T47D (cell line): ENCODE data around the gene MCFD2.
A peak's percentile ranks its signal among the peaks of the same experiment; 100 is the strongest.

ENCODE experiments used
- DNase-seq, 2 experiments: peaks; one replicate each; pipeline versions ENCODE4 v3.0.0 to v3.0.0-alpha.2; 2011 to 2012; ENCODE audit warnings: low read depth in 1 of 2, low spot score in 1 of 2
- JUND ChIP-seq: IDR thresholded peaks from 2 replicates; pipeline ENCODE4 v1.6.1; 2012; ENCODE audit warnings: low read depth
- in situ Hi-C: cut with HindIII; loops from 2 replicates; pipeline ENCODE4 v1.10.0; 2016; ENCODE audit warnings: low sequenced_read_pairs, low pct_unique_long_range_greater_than_20kb

MCFD2 gene

DNA sequence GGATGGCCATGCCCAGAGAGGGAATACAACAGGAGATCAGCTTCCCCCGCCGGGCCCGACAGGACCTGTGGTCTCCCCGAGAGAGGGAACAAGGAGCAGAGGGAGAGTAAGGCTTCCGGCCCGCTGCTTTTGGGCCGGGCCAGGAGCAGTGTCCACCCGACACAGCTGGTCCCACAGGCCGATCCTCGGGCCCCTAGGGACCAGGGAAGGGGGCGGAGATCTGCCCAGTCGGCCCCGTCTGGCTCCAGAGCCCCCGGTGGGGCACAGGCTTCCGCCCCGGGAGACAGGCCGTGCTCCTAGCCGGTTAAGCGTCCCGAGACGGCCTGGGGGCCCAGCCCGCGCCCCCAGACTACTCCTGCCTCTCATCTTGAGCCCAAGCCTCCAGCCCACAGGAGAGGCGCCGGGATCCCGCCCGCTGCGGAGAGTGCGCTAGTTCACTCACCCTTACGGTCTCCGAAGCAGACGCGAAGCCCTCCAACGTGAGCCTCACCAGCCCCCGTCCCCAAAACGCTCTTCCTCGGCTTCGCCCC is at the start of gene MCFD2:
Gene MCFD2, minus strand, starts transcription at position 526 of the 530 bp plus-strand sequence. CDS start 6,635 bp downstream, outside the sequence.
- no peak for TF ChIP-seq JUND
- DNase-seq = no peak
- in situ Hi-C loops = no loop called here

DNA sequence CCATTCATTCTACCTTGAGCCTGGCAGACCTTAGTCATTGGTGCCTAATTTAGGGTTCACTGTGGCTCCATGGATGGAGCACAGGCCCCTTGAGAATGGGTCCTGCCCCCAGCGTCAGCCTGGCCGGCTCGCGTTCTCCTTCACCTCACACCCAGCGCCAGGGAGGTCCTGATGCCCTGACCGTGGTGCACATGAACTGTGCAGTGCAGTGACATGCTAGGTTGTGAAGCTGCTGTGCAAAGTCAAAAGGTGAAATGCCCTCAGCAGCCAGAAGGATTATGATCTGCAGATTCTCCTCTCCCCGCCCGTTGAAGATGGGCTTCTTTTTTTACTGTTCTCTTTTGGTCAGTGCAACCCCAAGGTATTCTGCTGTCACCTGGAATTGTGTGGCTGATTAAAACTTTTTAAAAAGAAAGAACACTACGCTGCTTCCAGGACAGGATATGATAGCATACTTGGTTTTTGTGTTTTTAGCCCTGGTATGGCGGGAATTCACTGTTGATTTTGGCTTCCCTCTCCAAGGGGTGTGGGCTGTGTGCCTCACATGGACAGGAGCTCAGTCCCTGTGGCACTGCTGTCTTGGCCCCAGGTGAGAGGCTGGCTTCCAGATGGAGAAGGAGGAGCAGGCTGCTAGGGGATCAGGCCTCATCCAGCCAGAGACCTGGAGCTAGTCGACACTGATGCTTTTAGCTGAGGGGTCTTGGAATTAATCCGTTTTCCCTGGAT is 49.4 kb upstream of the MCFD2 start:
- TF ChIP-seq JUND = no peak
- peak in 1 of 2 experiments; percentile 54 for DNase-seq
- in situ Hi-C loops = no loop called here

DNA sequence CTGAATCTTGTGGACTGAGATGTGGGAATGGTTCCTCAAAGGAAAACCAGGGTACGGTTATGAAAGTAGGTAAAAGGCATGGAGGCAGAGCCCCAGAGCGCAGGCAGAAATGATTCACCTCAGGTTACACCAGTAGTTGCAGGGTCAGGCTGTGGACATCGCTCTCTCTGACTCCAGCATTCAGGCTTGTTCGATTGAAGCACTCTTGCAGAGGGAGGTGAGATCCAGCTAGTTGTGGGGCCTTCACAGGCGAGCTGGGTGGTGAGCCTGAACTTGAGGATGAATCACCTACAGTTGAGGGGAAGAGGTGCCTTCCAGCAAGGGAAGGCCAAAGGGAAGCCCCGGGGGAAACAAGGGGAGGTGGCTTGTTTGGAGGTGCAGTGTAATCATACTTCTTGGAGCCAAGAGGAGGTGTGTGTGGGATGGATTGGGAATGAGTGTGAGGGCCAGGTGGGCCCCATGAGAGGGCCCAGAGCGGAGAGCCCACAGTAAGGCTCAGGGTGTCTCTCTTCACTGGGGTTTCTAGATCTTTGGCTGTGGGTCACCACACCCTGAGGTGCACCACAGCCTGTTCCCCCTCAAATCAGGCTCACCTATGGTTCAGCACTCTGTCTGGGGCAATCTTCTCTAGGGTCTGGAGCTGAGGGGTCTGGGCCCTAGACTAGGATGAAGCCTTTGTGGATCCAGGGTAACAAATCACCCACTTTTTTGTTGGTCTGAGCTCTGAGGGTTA is 48.5 kb upstream of the MCFD2 start:
- no peak for TF ChIP-seq JUND
- in situ Hi-C loops = no loop called here
- DNase-seq = no peak

DNA sequence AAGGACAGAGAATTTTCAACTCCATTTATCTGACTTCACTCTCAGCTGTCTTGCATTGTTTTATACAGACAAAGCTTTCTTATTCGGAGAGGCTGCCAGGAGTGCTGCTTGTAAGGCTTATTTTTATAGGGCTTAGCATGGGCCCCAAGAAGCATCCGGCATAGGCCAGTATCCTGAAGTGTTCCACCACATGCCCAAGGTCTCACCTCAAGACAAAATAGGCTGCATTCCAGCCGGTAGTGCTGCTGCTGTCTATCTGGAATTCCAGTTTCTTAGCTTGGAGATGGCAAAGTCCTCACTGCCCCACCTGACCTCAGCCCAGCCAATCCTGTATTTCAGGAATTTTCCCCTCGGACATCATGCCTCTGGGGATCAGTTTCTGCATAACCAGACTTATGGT is 47.6 kb upstream of the MCFD2 start:
- no peak for TF ChIP-seq JUND
- DNase-seq = peak in 1 of 2 experiments; percentile 30
- in situ Hi-C loops = no loop called here

DNA sequence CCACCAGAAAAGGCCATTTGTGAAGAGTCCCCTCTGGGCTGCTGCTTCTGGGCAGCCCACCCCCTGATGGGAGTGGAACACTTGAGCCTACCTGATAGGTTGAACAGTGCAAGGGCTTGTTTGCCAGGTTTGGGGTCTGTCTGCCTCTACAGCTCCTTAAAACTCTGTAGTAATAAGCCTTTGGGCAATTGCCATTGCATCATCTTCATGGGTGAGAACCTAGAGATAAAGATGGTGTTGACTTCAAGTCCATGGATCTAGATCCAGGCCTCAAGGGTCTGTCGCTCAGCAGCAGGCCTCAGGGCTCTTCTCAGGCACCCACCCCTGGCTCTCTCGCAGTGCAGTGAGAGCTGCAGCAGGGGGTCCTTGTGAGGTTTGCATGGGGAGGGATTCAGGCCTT is 47.1 kb upstream of the MCFD2 start:
- TF ChIP-seq JUND = no peak
- in situ Hi-C loops = no loop called here
- DNase-seq = no peak

DNA sequence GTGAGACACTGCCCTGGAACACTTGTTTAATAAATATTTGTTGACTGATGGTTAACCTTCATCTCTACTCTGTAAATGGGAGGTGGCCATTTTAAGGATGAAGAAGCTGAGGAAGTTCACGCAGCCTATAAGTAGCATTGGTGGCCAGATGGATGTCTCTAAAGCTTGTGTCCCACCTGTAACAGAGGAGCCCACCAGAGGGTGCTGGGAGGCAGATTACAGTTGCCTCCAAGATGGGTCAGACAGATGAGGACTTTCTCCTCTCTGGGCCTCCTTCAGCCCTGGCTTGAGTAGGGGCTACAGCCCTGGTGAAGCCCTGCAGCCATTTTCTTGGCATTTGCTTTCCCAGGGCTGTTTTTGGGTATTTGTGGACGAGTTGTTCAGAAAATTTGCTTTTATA is 45.0 kb upstream of the MCFD2 start:
- in situ Hi-C loops = no loop called here
- TF ChIP-seq JUND = no peak
- no peak for DNase-seq

DNA sequence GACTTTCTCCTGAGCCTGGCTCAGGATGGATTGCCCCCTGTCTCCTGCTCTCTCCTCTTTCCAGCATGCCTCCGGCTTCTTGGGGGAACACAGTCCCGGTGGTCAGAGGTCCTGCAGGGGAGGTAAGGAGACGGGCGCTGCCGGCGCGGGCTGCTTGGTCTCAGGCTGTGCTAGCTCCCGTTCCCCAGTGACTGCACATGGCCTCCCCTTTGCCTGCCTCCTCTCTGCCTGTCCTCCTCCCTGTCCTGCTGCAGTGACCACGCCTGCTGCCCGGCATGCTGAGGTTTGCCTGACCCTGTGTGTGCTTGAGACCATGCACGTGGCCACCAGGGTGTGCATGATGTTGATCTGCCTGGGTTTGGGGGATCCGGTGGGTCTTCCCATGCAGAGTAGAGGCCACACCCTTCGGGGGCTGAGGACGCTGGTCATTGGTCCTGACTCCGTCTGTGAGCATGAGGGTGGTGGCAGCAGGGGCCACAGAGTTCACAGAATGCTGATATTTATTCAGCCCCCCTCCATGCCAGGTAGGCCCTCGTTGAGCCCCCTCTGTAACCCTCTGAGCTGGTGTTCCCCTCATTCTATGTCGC is 42.9 kb upstream of the MCFD2 start:
- DNase-seq = no peak
- TF ChIP-seq JUND = no peak
- in situ Hi-C loops = no loop called here

DNA sequence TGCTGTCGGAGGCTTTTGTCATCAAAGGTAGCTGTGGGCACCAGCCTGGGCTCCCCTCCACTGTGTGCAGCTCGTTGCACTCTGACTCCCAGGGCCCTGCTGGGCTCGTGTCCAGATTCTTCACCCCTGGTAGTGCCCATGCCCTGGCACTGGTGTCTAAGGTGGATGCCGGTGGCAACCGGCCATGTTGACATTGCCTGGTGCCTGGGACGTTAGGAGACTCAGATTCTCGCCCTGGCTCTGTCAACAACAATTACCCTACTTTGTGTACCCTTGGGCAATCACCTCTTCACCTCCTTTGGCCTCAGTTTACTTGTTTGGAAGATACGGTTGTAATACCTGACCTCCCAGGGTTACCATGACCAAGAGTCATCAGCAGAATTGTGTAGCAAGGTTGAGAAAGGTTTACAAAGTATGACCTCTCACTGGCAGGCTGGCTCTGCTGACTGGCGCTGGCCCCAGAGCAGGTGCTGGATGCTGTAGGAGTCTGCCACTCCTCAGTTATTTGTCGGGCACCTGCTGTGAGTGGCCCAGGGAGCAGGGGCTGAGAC is 41.5 kb upstream of the MCFD2 start:
- in situ Hi-C loops = no loop called here
- peak in 1 of 2 experiments; percentile 29 for DNase-seq
- TF ChIP-seq JUND = no peak

DNA sequence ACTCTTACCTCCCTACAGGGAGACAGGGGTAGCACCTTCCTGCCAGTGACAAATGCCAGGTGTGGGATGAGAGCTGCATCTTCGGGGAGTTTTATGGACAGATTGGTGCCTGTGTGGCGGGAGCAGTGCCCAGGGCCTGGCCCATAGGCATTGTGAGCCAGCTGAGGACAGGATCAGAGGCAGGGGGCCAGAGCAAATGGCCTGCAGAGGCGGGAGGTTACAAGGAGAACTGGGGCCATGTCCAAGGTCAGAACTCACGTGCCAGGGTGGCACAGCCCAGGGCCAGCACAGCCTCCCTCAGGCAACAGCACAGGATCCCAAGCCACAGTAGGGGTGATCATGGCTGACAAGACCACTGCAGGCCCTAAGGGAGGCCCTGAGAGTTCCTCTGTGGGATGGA is 40.2 kb upstream of the MCFD2 start:
- in situ Hi-C loops = no loop called here
- DNase-seq = no peak

DNA sequence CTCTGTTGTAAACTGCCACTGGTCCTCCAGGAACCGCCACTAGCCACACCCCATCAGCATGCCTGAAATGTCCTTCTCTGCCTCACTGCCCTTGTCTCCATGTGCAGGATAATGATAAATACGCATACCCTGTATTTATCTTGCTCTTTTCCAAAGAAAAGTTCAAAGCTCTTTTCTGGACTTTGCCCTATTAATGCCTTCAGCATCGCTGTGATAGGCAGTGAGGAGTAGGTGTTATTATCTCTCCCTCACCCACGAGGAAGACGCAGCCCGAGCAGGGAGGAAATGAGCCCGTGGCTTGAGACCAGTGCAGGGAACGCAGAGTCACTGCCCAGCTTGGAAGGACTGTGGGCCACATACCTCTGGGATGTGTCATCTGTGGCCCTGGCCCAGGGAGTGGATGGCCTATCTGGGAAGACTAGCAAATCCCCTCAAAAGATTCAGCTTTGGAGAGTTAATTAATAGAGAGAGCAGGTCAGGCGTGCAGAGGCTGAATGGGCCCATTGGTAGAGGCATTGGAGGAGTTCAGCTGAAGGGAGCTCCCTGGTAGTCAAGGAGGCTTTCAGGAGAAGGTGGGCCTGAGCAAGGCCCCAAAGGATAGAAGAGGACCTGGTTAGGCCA is 39.5 kb upstream of the MCFD2 start:
- in situ Hi-C loops = no loop called here
- no peak for DNase-seq
- TF ChIP-seq JUND = no peak

More for the DNA sequence above, 40.2 kb upstream of the MCFD2 start:
- no peak for TF ChIP-seq JUND

DNA sequence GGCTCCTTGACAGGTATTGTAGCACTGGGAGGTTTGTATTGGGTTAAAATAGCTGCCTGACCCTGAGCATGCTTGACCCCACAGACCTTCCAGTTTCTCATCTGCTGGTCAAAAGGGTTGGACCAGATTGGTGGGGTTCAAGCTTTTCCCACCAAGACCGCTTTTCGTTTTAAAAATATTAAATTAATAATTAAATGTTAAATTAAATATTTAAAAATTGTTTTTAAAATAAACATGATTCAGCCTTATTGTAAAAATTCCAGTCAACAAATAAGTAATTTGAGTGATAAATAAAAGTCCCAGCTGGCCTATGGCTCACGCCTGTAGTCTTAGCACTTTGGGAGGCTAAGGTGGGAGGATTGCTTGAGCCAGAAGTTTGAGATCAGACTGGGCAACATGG is 36.6 kb upstream of the MCFD2 start:
- no peak for TF ChIP-seq JUND
- DNase-seq = no peak
- in situ Hi-C loops = no loop called here
